HepG2 (cell line): Measurements from ENCODE around the gene VWA7. TPM values are rescaled to one million over a fixed set of nuclear protein-coding genes. Genes with fewer than 3 reads are reported as not detected.
A peak's percentile ranks its signal among the peaks of the same experiment; 100 is the strongest.

Experiments used
- CEBPG ChIP-seq: IDR thresholded peaks from 2 replicates; pipeline ENCODE4 v1.6.1; 2016
- DNMT3B ChIP-seq: conservative IDR thresholded peaks from 2 replicates; pipeline ENCODE4 v1.6.1; 2016; ENCODE audit warnings: missing biosample characterization, control low read depth
- DRAP1 ChIP-seq: IDR thresholded peaks from 2 replicates; pipeline ENCODE4 v1.6.1; 2016; ENCODE audit warnings: missing genetic modification reagents, missing compliant biosample characterization
- ELF1 ChIP-seq: sonication (generic); formaldehyde crosslinking; IDR thresholded peaks from 2 replicates; pipeline ENCODE4 v1.4.0; 2020; ENCODE audit warnings: missing genetic modification reagents
- GATAD1 ChIP-seq: IDR thresholded peaks from 2 replicates; pipeline ENCODE4 v1.6.1; 2016; ENCODE audit warnings: missing genetic modification reagents, missing compliant biosample characterization
- GATAD2A ChIP-seq: IDR thresholded peaks from 2 replicates; pipeline ENCODE4 v1.6.1; 2016
- HNF1B ChIP-seq: sonication (generic); formaldehyde crosslinking; IDR thresholded peaks from 2 replicates; pipeline ENCODE4 v1.5.1; 2020; ENCODE audit warnings: mild to moderate bottlenecking, moderate library complexity, missing genetic modification reagents
- HOXA7 ChIP-seq: sonication (generic); formaldehyde crosslinking; IDR thresholded peaks from 2 replicates; pipeline ENCODE4 v1.8.1; 2022; ENCODE audit warnings: mild to moderate bottlenecking, missing genetic modification reagents, moderate library complexity
- KDM2A ChIP-seq: sonication (generic); formaldehyde crosslinking; IDR thresholded peaks from 2 replicates; pipeline ENCODE4 v1.4.0; 2020; ENCODE audit warnings: low read depth, missing genetic modification reagents, borderline replicate concordance
- LCORL ChIP-seq, 2 experiments: fragments of 450-650 bp in 1 of 2; sonication (generic) in 1 of 2; formaldehyde crosslinking in 1 of 2; IDR thresholded peaks; 2 replicates each; pipeline versions ENCODE4 v1.5.0 to v1.6.1; 2017 to 2020; ENCODE audit warnings: antibody characterized with exemption in 1 of 2, missing genetic modification reagents in 1 of 2
- MAFG ChIP-seq: sonication (generic); formaldehyde crosslinking; IDR thresholded peaks from 2 replicates; pipeline ENCODE4 v1.5.1; 2020; ENCODE audit warnings: mild to moderate bottlenecking, missing genetic modification reagents
- MYC ChIP-seq: sonication (generic); formaldehyde crosslinking; IDR thresholded peaks from 2 replicates; pipeline ENCODE4 v1.9.0; 2021; ENCODE audit warnings: missing genetic modification reagents, borderline replicate concordance
- NBN ChIP-seq: fragments of 450-650 bp; conservative IDR thresholded peaks from 2 replicates; pipeline ENCODE4 v1.6.1; 2017
- ONECUT2 ChIP-seq: sonication (generic); formaldehyde crosslinking; IDR thresholded peaks from 2 replicates; pipeline ENCODE4 v1.4.0; 2020; ENCODE audit warnings: missing genetic modification reagents
- PBX3 ChIP-seq: sonication (generic); formaldehyde crosslinking; IDR thresholded peaks from 2 replicates; pipeline ENCODE4 v1.8.1; 2023; ENCODE audit warnings: missing genetic modification reagents, inconsistent platforms, borderline replicate concordance
- SOX6 ChIP-seq, 2 experiments: fragments of 450-650 bp in 1 of 2; sonication (generic) in 1 of 2; formaldehyde crosslinking in 1 of 2; IDR thresholded peaks; 2 replicates each; pipeline versions ENCODE4 v1.4.0 to v1.6.1; 2017 to 2020; ENCODE audit warnings: antibody characterized with exemption in 1 of 2, mild to moderate bottlenecking in 1 of 2, missing genetic modification reagents in 1 of 2
- SP140L ChIP-seq: sonication (generic); formaldehyde crosslinking; IDR thresholded peaks from 2 replicates; pipeline ENCODE4 v1.4.0; 2020; ENCODE audit warnings: missing genetic modification reagents, borderline replicate concordance
- SP2 ChIP-seq: sonication (generic); formaldehyde crosslinking; IDR thresholded peaks from 2 replicates; pipeline ENCODE4 v1.5.1; 2020; ENCODE audit warnings: mild to moderate bottlenecking, missing genetic modification reagents
- SRF ChIP-seq: IDR thresholded peaks from 2 replicates; pipeline ENCODE4 v1.6.1; 2011; ENCODE audit warnings: mild to moderate bottlenecking, low read depth, low read length, moderate library complexity
- TFDP1 ChIP-seq: IDR thresholded peaks from 2 replicates; pipeline ENCODE4 v1.6.1; 2016; ENCODE audit warnings: missing compliant biosample characterization, missing genetic modification reagents, borderline replicate concordance
- ZGPAT ChIP-seq: IDR thresholded peaks from 2 replicates; pipeline ENCODE4 v1.6.1; 2016; ENCODE audit warnings: mild to moderate bottlenecking
- ZNF232 ChIP-seq: sonication (generic); formaldehyde crosslinking; IDR thresholded peaks from 2 replicates; pipeline ENCODE4 v1.4.0; 2020; ENCODE audit warnings: missing genetic modification reagents, borderline replicate concordance
- ZNF274 ChIP-seq: sonication (generic); formaldehyde crosslinking; IDR thresholded peaks from 2 replicates; pipeline ENCODE4 v1.5.1; 2020; ENCODE audit warnings: mild to moderate bottlenecking, missing genetic modification reagents
- ZNF567 ChIP-seq: sonication (generic); formaldehyde crosslinking; IDR thresholded peaks from 2 replicates; pipeline ENCODE4 v1.8.1; 2023; ENCODE audit warnings: mild to moderate bottlenecking, missing genetic modification reagents, borderline replicate concordance
- ZNF788 ChIP-seq: sonication (generic); formaldehyde crosslinking; IDR thresholded peaks from 2 replicates; pipeline ENCODE4 v1.5.0; 2020; ENCODE audit warnings: mild to moderate bottlenecking, missing genetic modification reagents, borderline replicate concordance
- polyA plus RNA-seq, 8 experiments: library from polyadenylated mRNA; depleted of rRNA in 3 of 8; stranded (reverse) in 7 of 8; unstranded in 1 of 8; fragments of >200 nt; fragmentation: Illumina TruSeq in 4 of 8; extraction: Trizol in 4 of 8; gene quantifications; 2 replicates each; pipeline versions ENCODE4 v1.2.1 to v1.2.3, GENCODE V29; 2011 to 2016; ENCODE audit warnings: low read depth in 4 of 8, missing spikeins in 1 of 8, mixed read lengths in 1 of 8; ENCODE audit not compliant: insufficient read depth in 1 of 8
- total RNA-seq, 5 experiments: library from RNA; depleted of rRNA; stranded (reverse); fragments of >200 nt; fragmentation: Illumina TruSeq; extraction: Trizol; gene quantifications; 2 replicates each; pipeline ENCODE4 v1.2.3, GENCODE V29; 2016; ENCODE audit warnings: low read depth in 1 of 5

The VWA7 gene
- total and polyA plus RNA-seq, 2 of the 13 experiments (the other 11 are each of a cell fraction or from before 2014, with no cell fraction given), result 0.86 to 3.3 TPM

- TF ChIP-seq SOX6 (IDR thresholded peaks at IDR 0.05), result no peak
- peak; percentile 83 for TF ChIP-seq SOX6 (CRISPR knock-in tag; IDR thresholded peaks at IDR 0.05)
- no peak for TF ChIP-seq ZNF567 (CRISPR knock-in tag)
- peak; percentile 61; the same call in 1 of the 2 replicates for TF ChIP-seq MYC (CRISPR knock-in tag)
- TF ChIP-seq LCORL (IDR thresholded peaks at IDR 0.05), result peak; percentile 99
- TF ChIP-seq LCORL (CRISPR knock-in tag; IDR thresholded peaks at IDR 0.05), result peak; percentile 97
- TF ChIP-seq SRF, result no peak
- TF ChIP-seq SP2, result 0 out of 2 replicates have a peak, but pooled peaks have one; percentile 19
- peak; percentile 87 for TF ChIP-seq ZGPAT
- TF ChIP-seq TFDP1 (CRISPR knock-in tag), result peak; percentile 57; the same call in 1 of the 2 replicates
- no peak for TF ChIP-seq ONECUT2 (CRISPR knock-in tag)
- TF ChIP-seq ZNF274 (CRISPR knock-in tag), result 0 out of 2 replicates have a peak, but pooled peaks have one; percentile 73
- TF ChIP-seq GATAD2A, result peak; percentile 78
- TF ChIP-seq ZNF788 (CRISPR knock-in tag), result peak; percentile 74
- peak; percentile 33; the same call in 1 of the 2 replicates for TF ChIP-seq CEBPG (CRISPR knock-in tag)
- no peak for TF ChIP-seq PBX3 (CRISPR knock-in tag)
- peak; percentile 56; the same call in 1 of the 2 replicates for TF ChIP-seq DRAP1 (CRISPR knock-in tag)
- no peak for TF ChIP-seq NBN
- TF ChIP-seq HNF1B (CRISPR knock-in tag), result peak; percentile 96
- no peak for TF ChIP-seq ZNF232 (CRISPR knock-in tag)
- TF ChIP-seq KDM2A (CRISPR knock-in tag), result peak; percentile 98
- no peak for TF ChIP-seq MAFG
- 0 out of 2 replicates have a peak, but pooled peaks have one; percentile 33 for TF ChIP-seq DNMT3B (CRISPR knock-in tag)
- TF ChIP-seq SP140L (CRISPR knock-in tag), result no peak
- peak; percentile 64; the same call in 1 of the 2 replicates for TF ChIP-seq GATAD1 (CRISPR knock-in tag)
- TF ChIP-seq HOXA7 (CRISPR knock-in tag), result no peak
- 0 out of 2 replicates have a peak, but pooled peaks have one; percentile 29 for TF ChIP-seq ELF1 (CRISPR knock-in tag)
Observed at GRCh38 chr6:31776989-31777666, at the start of gene VWA7 (continued).
